Large intestine (tissue), 3 donors: ENCODE results near the gene TIAM1. TPM values are rescaled to one million over a fixed set of nuclear protein-coding genes. Genes with fewer than 3 reads are reported as not detected.

Experiments used
- DNase-seq, 2 donors: peaks; one replicate each; pipeline versions ENCODE4 v3.0.0 to v3.0.0-alpha.2; 2013
- H3K27ac ChIP-seq: one replicate; pipeline ENCODE4 v1.5.1; 2013; ENCODE audit warnings: low read length
- H3K27me3 ChIP-seq: 2 replicates; pipeline ENCODE4 v1.6.1; 2013; ENCODE audit warnings: low read length; ENCODE audit not compliant: control insufficient read depth, insufficient read depth
- H3K36me3 ChIP-seq: 2 replicates; pipeline ENCODE4 v1.6.1; 2013; ENCODE audit warnings: low read length; ENCODE audit not compliant: control insufficient read depth, insufficient read depth
- H3K4me1 ChIP-seq: one replicate; pipeline ENCODE4 v1.6.1; 2013; ENCODE audit warnings: low read length; ENCODE audit not compliant: control insufficient read depth, insufficient read depth
- H3K4me3 ChIP-seq: one replicate; pipeline ENCODE4 v1.5.1; 2013; ENCODE audit warnings: low read length
- H3K9me3 ChIP-seq: one replicate; pipeline ENCODE4 v1.6.1; 2013; ENCODE audit warnings: mild to moderate bottlenecking, low read depth, low read length, moderate library complexity; ENCODE audit not compliant: control insufficient read depth
- WGBS: methylation state at CpG from one replicate; pipeline ENCODE4 v1.1.5; 2013; ENCODE audit warnings: low lambda C conversion rate; ENCODE audit not compliant: insufficient coverage; 5-methylcytosine and 5-hydroxymethylcytosine counted together
- polyA plus RNA-seq: library from polyadenylated mRNA; unstranded; fragments of 120-200 nt; gene quantifications from one replicate; pipeline ENCODE4 v1.2.1, GENCODE V29; 2013

TIAM1 gene
- polyA plus RNA-seq, 1 donor, result 6.3 TPM

- no CpG with 5 or more reads among the region's 6 CpGs for WGBS
Observed at GRCh38 chr21:31143036-31143435, 201.0 kb downstream of the TIAM1 start.

GRCh38 chr21:31142600-31142999, 201.5 kb downstream of the TIAM1 start:
- DNase-seq, result no peak
- no peaks in the 10 kb centered on the region for H3K27me3 ChIP-seq
- H3K4me3 ChIP-seq, result no peak overlapping the region
- no peaks in the 10 kb centered on the region for H3K4me1 ChIP-seq
- 100% methylated on average over 1 of the region's 7 CpGs for WGBS
- H3K27ac ChIP-seq, result no peak overlapping the region
- no peaks in the 10 kb centered on the region for H3K36me3 ChIP-seq
- no peaks in the 10 kb centered on the region for H3K9me3 ChIP-seq

More at GRCh38 chr21:31143036-31143435, 201.0 kb downstream of the TIAM1 start:
- no peaks in the 10 kb centered on the region for H3K9me3 ChIP-seq
- no peak overlapping the region for H3K4me3 ChIP-seq
- no peak overlapping the region for H3K27ac ChIP-seq
- no peaks in the 10 kb centered on the region for H3K4me1 ChIP-seq
- H3K36me3 ChIP-seq, result no peaks in the 10 kb centered on the region
- H3K27me3 ChIP-seq, result no peaks in the 10 kb centered on the region
- DNase-seq, result no peak

GRCh38 chr21:31141389-31142000, 202.6 kb downstream of the TIAM1 start:
- Histone ChIP-seq H3K27ac (no peak overlapping the region), H3K4me1 (no peaks in the 10 kb centered on the region)
- WGBS, result no CpG with 5 or more reads among the region's 11 CpGs

DNA sequence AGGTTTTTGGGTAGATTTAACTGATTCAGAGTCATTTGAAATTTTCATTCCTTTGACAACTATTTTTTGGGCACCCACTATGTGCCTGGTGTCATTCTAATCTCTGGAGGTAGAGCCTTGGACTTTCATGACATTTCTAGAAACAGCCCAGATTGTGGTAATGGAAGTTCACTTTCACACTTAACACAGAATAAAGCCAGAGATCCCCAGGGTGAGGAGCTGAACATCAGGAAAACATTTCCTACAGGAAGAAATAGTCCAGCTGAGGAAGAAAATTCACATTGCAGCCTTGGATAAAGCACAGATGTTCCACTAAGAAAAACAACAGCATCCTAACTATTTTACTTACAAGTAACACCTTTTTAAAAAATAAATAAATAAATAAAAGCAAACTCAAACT, 203.4 kb downstream of the TIAM1 start:
- Histone ChIP-seq H3K27me3 (no peaks in the 10 kb centered on the region), H3K9me3 (no peaks in the 10 kb centered on the region), H3K4me3 (no peak overlapping the region), H3K36me3 (no peaks in the 10 kb centered on the region), H3K27ac (no peak overlapping the region), H3K4me1 (no peaks in the 10 kb centered on the region)
- DNase-seq, result no peak

More at GRCh38 chr21:31141389-31142000, 202.6 kb downstream of the TIAM1 start:
- H3K9me3 ChIP-seq, result no peaks in the 10 kb centered on the region
- H3K27me3 ChIP-seq, result no peaks in the 10 kb centered on the region
- H3K4me3 ChIP-seq, result no peak overlapping the region
- DNase-seq, result no peak
- no peaks in the 10 kb centered on the region for H3K36me3 ChIP-seq

DNA sequence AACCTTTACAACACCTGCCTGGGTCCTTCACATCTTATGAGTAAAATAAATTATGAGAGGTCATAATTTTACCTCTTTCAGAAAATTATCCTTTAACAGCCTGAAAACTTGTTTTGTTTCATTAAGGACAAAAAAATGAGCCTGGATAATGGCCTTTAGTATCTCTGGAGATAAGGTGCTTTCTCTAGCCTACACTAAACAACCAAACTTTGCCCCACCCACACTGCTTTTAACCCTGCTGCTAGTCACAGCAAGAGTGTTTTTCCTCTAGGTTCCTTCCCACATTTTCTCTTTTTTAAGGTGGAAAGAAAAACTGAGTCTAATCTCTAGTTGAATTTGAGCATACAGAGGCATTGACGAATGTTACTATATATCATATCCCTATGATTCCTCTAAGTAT, 204.0 kb downstream of the TIAM1 start:
- WGBS, result no CpG with 5 or more reads among the region's 1 CpG

GRCh38 chr21:31137960-31138359, 206.1 kb downstream of the TIAM1 start:
- no peaks in the 10 kb centered on the region for H3K36me3 ChIP-seq
- no peaks in the 10 kb centered on the region for H3K4me1 ChIP-seq
- no peak for DNase-seq
- no peaks in the 10 kb centered on the region for H3K27me3 ChIP-seq
- no CpG with 5 or more reads among the region's 1 CpG for WGBS
- H3K9me3 ChIP-seq, result no peaks in the 10 kb centered on the region
- H3K4me3 ChIP-seq, result no peak overlapping the region
- no peak overlapping the region for H3K27ac ChIP-seq

More for the DNA sequence above, 204.0 kb downstream of the TIAM1 start:
- Histone ChIP-seq H3K27ac (no peak overlapping the region), H3K36me3 (no peaks in the 10 kb centered on the region), H3K4me3 (no peak overlapping the region), H3K9me3 (no peaks in the 10 kb centered on the region), H3K4me1 (no peaks in the 10 kb centered on the region), H3K27me3 (no peaks in the 10 kb centered on the region)
- DNase-seq, result no peak

DNA sequence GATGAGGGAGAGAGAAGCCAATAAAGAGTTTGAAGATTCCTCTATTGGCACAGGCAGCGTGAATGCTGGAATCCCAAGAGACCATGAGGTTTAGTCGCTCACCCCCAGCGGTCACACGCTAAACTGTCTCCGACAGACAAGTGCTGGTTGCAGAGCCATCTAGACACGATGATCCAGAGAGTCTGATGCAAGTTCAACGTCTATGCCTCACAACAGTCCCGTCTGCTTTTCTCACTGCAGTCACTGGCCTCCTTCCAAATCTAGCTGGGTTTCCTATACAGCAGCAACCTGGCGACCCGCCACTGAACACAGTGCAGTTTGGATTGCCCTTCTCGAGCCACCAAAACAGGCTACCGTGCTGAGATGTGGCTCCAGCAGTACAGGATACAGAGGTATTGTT, 207.2 kb downstream of the TIAM1 start:
- Histone ChIP-seq H3K36me3 (no peaks in the 10 kb centered on the region), H3K27me3 (no peaks in the 10 kb centered on the region), H3K27ac (no peak overlapping the region), H3K4me3 (no peak overlapping the region), H3K9me3 (no peaks in the 10 kb centered on the region), H3K4me1 (no peaks in the 10 kb centered on the region)
- no CpG with 5 or more reads among the region's 12 CpGs for WGBS
- DNase-seq, result no peak

DNA sequence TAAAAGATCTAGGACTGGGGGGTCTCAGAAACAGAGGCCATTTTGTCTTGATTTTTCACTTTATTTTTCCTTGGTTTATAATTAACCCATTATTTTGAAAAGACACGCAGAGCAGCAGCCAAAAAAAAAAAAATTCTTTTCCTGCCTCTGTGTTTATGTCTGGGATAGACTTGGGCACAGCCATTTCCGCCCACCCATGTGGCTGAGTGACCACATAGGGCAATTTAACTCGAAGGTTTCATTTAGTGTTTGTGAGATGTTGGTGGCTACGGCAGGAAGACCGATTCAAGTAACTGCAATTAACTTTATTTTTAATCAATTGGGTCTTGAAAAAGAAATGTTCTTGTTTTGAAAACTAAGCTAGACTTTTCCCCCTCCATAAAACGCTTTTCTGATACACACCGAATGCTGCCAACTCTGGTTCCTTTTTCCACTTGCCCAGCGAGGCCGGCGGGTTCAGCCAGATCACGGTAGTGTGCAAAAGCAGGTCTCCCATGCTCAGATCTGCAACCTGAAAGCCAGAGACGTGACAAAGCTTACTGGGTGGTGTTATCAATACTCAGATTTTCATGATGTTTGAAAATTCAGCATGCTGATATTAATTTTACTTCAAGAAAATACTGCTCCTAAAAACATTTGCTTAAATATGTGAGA, 208.4 kb downstream of the TIAM1 start:
- H3K4me1 ChIP-seq, result no peaks in the 10 kb centered on the region
- no peak overlapping the region for H3K27ac ChIP-seq
- no peak for DNase-seq
- 74% methylated on average over 6 of the region's 12 CpGs for WGBS
- no peaks in the 10 kb centered on the region for H3K27me3 ChIP-seq
- no peak overlapping the region for H3K4me3 ChIP-seq
- no peaks in the 10 kb centered on the region for H3K36me3 ChIP-seq
- no peaks in the 10 kb centered on the region for H3K9me3 ChIP-seq

DNA sequence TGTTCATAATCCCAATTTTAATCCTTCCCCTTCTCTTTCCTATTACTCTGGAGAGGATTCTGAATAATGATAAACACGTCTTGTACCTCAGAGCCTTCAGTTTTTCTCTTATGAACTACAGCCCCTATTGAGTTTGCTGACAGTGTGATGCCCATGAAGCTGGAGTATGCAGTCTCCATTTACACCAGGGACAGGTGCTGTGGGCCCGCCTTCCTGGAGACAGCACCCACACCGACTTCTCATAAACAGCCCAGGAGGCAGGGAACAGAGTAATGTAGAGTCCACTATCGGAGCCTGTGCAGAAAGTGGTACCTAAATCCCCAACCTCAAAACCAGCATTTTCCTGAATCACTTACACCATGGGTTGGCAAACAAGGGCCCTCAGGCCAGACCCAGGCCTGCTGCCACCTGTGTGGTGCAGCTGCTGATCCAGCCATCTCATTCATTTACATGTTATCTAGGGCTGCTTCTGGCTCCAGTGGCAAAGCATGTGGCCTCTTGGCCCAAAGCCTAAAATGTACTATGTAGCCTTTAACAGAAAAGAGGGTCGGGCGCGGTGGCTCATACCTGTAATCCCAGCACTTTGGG, 210.7 kb downstream of the TIAM1 start:
- H3K27me3 ChIP-seq, result no peaks in the 10 kb centered on the region
- H3K4me3 ChIP-seq, result no peak overlapping the region
- no peak overlapping the region for H3K27ac ChIP-seq
- no peaks in the 10 kb centered on the region for H3K4me1 ChIP-seq
- no CpG with 5 or more reads among the region's 7 CpGs for WGBS
- H3K36me3 ChIP-seq, result no peaks in the 10 kb centered on the region
- no peaks in the 10 kb centered on the region for H3K9me3 ChIP-seq
- no peak for DNase-seq

DNA sequence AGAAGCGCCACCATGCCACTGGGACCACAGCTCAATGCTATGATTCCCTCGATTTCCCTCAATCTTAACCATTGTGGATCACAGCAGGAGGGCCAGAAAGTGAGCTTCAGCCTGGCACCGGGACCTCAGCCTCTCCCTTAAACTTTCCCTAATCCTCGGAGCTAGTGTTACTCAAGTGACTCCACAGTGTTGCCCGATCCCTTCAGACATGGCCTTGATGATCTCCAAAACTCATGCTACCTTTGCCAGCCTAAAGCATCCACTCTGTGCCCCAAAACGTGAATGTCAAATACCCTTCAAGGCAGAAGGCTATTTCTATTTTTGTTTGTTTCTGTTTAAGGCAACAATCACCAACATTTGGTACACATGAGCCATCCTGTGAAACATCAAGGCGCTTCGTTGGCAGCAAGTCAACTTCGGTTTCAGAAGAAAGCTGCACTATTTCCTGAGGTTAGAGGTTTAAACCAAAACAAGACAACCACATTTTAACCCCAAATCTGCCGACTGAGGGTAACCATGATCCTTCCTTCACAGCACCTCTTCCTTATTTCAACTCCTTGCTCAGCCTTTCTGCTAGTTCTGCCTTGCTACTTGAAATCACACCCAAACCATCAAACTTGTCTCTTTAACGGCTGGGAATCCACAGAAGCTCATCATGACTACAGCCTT, 211.4 kb downstream of the TIAM1 start:
- Histone ChIP-seq H3K9me3 (no peaks in the 10 kb centered on the region), H3K4me3 (no peak overlapping the region), H3K36me3 (no peaks in the 10 kb centered on the region), H3K27ac (no peak overlapping the region), H3K27me3 (no peaks in the 10 kb centered on the region), H3K4me1 (no peaks in the 10 kb centered on the region)
- no peak for DNase-seq
- 90% methylated on average over 2 of the region's 11 CpGs for WGBS
